ENCODE measurements around the gene TSPAN5. TPM values are rescaled to one million over a fixed set of nuclear protein-coding genes. Genes with fewer than 3 reads are reported as not detected.

The TSPAN5 gene
- polyA plus RNA-seq, 2 donors: 8.8 to 9.8 TPM

GRCh38 chr4:98522062-98522461 is 136.3 kb downstream of the TSPAN5 start:
- Histone ChIP-seq H3K9me3 (ENCODE audit: control insufficient read depth in 2 of 2, insufficient read depth in 1 of 2, low read depth in 1 of 2, low read length in 1 of 2) (no peaks in the 10 kb centered on the region), H3K27ac (ENCODE audit: low read depth in 2 of 2, low read length in 1 of 2) (no peak overlapping the region), H3K4me1 (ENCODE audit: control insufficient read depth in 2 of 2, insufficient read depth in 2 of 2, low read length in 1 of 2) (no peaks in the 10 kb centered on the region), H3K4me3 (ENCODE audit: low read depth in 1 of 2, low read length in 2 of 2) (no peak overlapping the region), H3K36me3 (ENCODE audit: control insufficient read depth in 2 of 2, insufficient read depth in 2 of 2, low read length in 1 of 2) (no peaks in the 10 kb centered on the region), H3K27me3 (ENCODE audit: control insufficient read depth in 1 of 2, insufficient read depth in 2 of 2, low read length in 2 of 2) (no peaks in the 10 kb centered on the region)
- 49 to 63% methylated on average over 5 of the region's 5 CpGs for WGBS, 2 donors

- Histone ChIP-seq H3K4me1 (ENCODE audit: control insufficient read depth in 2 of 2, insufficient read depth in 2 of 2, low read length in 1 of 2) (no peaks in the 10 kb centered on the region), H3K27ac (ENCODE audit: low read depth in 2 of 2, low read length in 1 of 2) (no peak overlapping the region), H3K9me3 (ENCODE audit: control insufficient read depth in 2 of 2, insufficient read depth in 1 of 2, low read depth in 1 of 2, low read length in 1 of 2) (no peaks in the 10 kb centered on the region)
Observed at GRCh38 chr4:98521486-98521885, 136.9 kb downstream of the TSPAN5 start.

GRCh38 chr4:98519268-98519977 is 139.0 kb downstream of the TSPAN5 start:
- Histone ChIP-seq H3K36me3 (ENCODE audit: control insufficient read depth in 2 of 2, insufficient read depth in 2 of 2, low read length in 1 of 2) (no peaks in the 10 kb centered on the region), H3K4me3 (ENCODE audit: low read depth in 1 of 2, low read length in 2 of 2) (no peak overlapping the region), H3K4me1 (ENCODE audit: control insufficient read depth in 2 of 2, insufficient read depth in 2 of 2, low read length in 1 of 2) (no peaks in the 10 kb centered on the region), H3K27ac (ENCODE audit: low read depth in 2 of 2, low read length in 1 of 2) (no peak overlapping the region), H3K9me3 (ENCODE audit: control insufficient read depth in 2 of 2, insufficient read depth in 1 of 2, low read depth in 1 of 2, low read length in 1 of 2) (no peaks in the 10 kb centered on the region), H3K27me3 (ENCODE audit: control insufficient read depth in 1 of 2, insufficient read depth in 2 of 2, low read length in 2 of 2) (no peaks in the 10 kb centered on the region)
- WGBS, 2 donors: 82 to 86% methylated on average over 7 of the region's 7 CpGs

More at GRCh38 chr4:98521486-98521885, 136.9 kb downstream of the TSPAN5 start:
- no peaks in the 10 kb centered on the region for H3K36me3 ChIP-seq (ENCODE audit: control insufficient read depth in 2 of 2, insufficient read depth in 2 of 2, low read length in 1 of 2)
- no peaks in the 10 kb centered on the region for H3K27me3 ChIP-seq (ENCODE audit: control insufficient read depth in 1 of 2, insufficient read depth in 2 of 2, low read length in 2 of 2)
- H3K4me3 ChIP-seq (ENCODE audit: low read depth in 1 of 2, low read length in 2 of 2): no peak overlapping the region

- Histone ChIP-seq H3K36me3 (ENCODE audit: control insufficient read depth in 2 of 2, insufficient read depth in 2 of 2, low read length in 1 of 2) (no peaks in the 10 kb centered on the region), H3K27me3 (ENCODE audit: control insufficient read depth in 1 of 2, insufficient read depth in 2 of 2, low read length in 2 of 2) (no peaks in the 10 kb centered on the region), H3K27ac (ENCODE audit: low read depth in 2 of 2, low read length in 1 of 2) (no peak overlapping the region), H3K4me1 (ENCODE audit: control insufficient read depth in 2 of 2, insufficient read depth in 2 of 2, low read length in 1 of 2) (no peaks in the 10 kb centered on the region), H3K9me3 (ENCODE audit: control insufficient read depth in 2 of 2, insufficient read depth in 1 of 2, low read depth in 1 of 2, low read length in 1 of 2) (no peaks in the 10 kb centered on the region), H3K4me3 (ENCODE audit: low read depth in 1 of 2, low read length in 2 of 2) (no peak overlapping the region)
- 85 to 89% methylated on average over 5 of the region's 5 CpGs for whole genome bisulfite sequencing, 2 donors
Observed at GRCh38 chr4:98518559-98519267, 139.7 kb downstream of the TSPAN5 start.

- Histone ChIP-seq H3K4me1 (ENCODE audit: control insufficient read depth in 2 of 2, insufficient read depth in 2 of 2, low read length in 1 of 2) (no peaks in the 10 kb centered on the region), H3K9me3 (ENCODE audit: control insufficient read depth in 2 of 2, insufficient read depth in 1 of 2, low read depth in 1 of 2, low read length in 1 of 2) (no peaks in the 10 kb centered on the region), H3K4me3 (ENCODE audit: low read depth in 1 of 2, low read length in 2 of 2) (no peak overlapping the region), H3K27me3 (ENCODE audit: control insufficient read depth in 1 of 2, insufficient read depth in 2 of 2, low read length in 2 of 2) (no peaks in the 10 kb centered on the region), H3K27ac (ENCODE audit: low read depth in 2 of 2, low read length in 1 of 2) (no peak overlapping the region), H3K36me3 (ENCODE audit: control insufficient read depth in 2 of 2, insufficient read depth in 2 of 2, low read length in 1 of 2) (no peaks in the 10 kb centered on the region)
- whole genome bisulfite sequencing, 2 donors: 33 to 48% methylated on average over 2 of the region's 2 CpGs
Observed at GRCh38 chr4:98517218-98518021, 141.0 kb downstream of the TSPAN5 start.

GRCh38 chr4:98516441-98517217 is 141.8 kb downstream of the TSPAN5 start:
- no peaks in the 10 kb centered on the region for H3K9me3 ChIP-seq (ENCODE audit: control insufficient read depth in 2 of 2, insufficient read depth in 1 of 2, low read depth in 1 of 2, low read length in 1 of 2)
- 75 to 82% methylated on average over 5 of the region's 5 CpGs for WGBS, 2 donors
- no peaks in the 10 kb centered on the region for H3K36me3 ChIP-seq (ENCODE audit: control insufficient read depth in 2 of 2, insufficient read depth in 2 of 2, low read length in 1 of 2)
- no peaks in the 10 kb centered on the region for H3K4me1 ChIP-seq (ENCODE audit: control insufficient read depth in 2 of 2, insufficient read depth in 2 of 2, low read length in 1 of 2)
- H3K27me3 ChIP-seq (ENCODE audit: control insufficient read depth in 1 of 2, insufficient read depth in 2 of 2, low read length in 2 of 2): no peaks in the 10 kb centered on the region
- no peak overlapping the region for H3K4me3 ChIP-seq (ENCODE audit: low read depth in 1 of 2, low read length in 2 of 2)
- no peak overlapping the region for H3K27ac ChIP-seq (ENCODE audit: low read depth in 2 of 2, low read length in 1 of 2)

GRCh38 chr4:98516042-98516440 is 142.4 kb downstream of the TSPAN5 start:
- no peak overlapping the region for H3K27ac ChIP-seq (ENCODE audit: low read depth in 2 of 2, low read length in 1 of 2)

GRCh38 chr4:98515470-98515809 is 143.0 kb downstream of the TSPAN5 start:
- H3K4me1 ChIP-seq (ENCODE audit: control insufficient read depth in 2 of 2, insufficient read depth in 2 of 2, low read length in 1 of 2): no peaks in the 10 kb centered on the region
- H3K27ac ChIP-seq (ENCODE audit: low read depth in 2 of 2, low read length in 1 of 2): no peak overlapping the region
- WGBS, 2 donors: 45 to 63% methylated on average over 1 of the region's 1 CpG

More at GRCh38 chr4:98516042-98516440, 142.4 kb downstream of the TSPAN5 start:
- H3K27me3 ChIP-seq (ENCODE audit: control insufficient read depth in 1 of 2, insufficient read depth in 2 of 2, low read length in 2 of 2): no peaks in the 10 kb centered on the region
- H3K9me3 ChIP-seq (ENCODE audit: control insufficient read depth in 2 of 2, insufficient read depth in 1 of 2, low read depth in 1 of 2, low read length in 1 of 2): no peaks in the 10 kb centered on the region
- no peak overlapping the region for H3K4me3 ChIP-seq (ENCODE audit: low read depth in 1 of 2, low read length in 2 of 2)
- H3K4me1 ChIP-seq (ENCODE audit: control insufficient read depth in 2 of 2, insufficient read depth in 2 of 2, low read length in 1 of 2): no peaks in the 10 kb centered on the region
- 81 to 86% methylated on average over 3 of the region's 3 CpGs for WGBS, 2 donors
- H3K36me3 ChIP-seq (ENCODE audit: control insufficient read depth in 2 of 2, insufficient read depth in 2 of 2, low read length in 1 of 2): no peaks in the 10 kb centered on the region

GRCh38 chr4:98514741-98515469 is 143.5 kb downstream of the TSPAN5 start:
- no peaks in the 10 kb centered on the region for H3K36me3 ChIP-seq (ENCODE audit: control insufficient read depth in 2 of 2, insufficient read depth in 2 of 2, low read length in 1 of 2)
- H3K27me3 ChIP-seq (ENCODE audit: control insufficient read depth in 1 of 2, insufficient read depth in 2 of 2, low read length in 2 of 2): no peaks in the 10 kb centered on the region
- H3K9me3 ChIP-seq (ENCODE audit: control insufficient read depth in 2 of 2, insufficient read depth in 1 of 2, low read depth in 1 of 2, low read length in 1 of 2): no peaks in the 10 kb centered on the region
- H3K4me1 ChIP-seq (ENCODE audit: control insufficient read depth in 2 of 2, insufficient read depth in 2 of 2, low read length in 1 of 2): no peaks in the 10 kb centered on the region
- 78 to 83% methylated on average over 4 of the region's 4 CpGs for WGBS, 2 donors
- H3K27ac ChIP-seq (ENCODE audit: low read depth in 2 of 2, low read length in 1 of 2): no peak overlapping the region
- H3K4me3 ChIP-seq (ENCODE audit: low read depth in 1 of 2, low read length in 2 of 2): no peak overlapping the region

More at GRCh38 chr4:98515470-98515809, 143.0 kb downstream of the TSPAN5 start:
- no peak overlapping the region for H3K4me3 ChIP-seq (ENCODE audit: low read depth in 1 of 2, low read length in 2 of 2)
- H3K36me3 ChIP-seq (ENCODE audit: control insufficient read depth in 2 of 2, insufficient read depth in 2 of 2, low read length in 1 of 2): no peaks in the 10 kb centered on the region
- no peaks in the 10 kb centered on the region for H3K9me3 ChIP-seq (ENCODE audit: control insufficient read depth in 2 of 2, insufficient read depth in 1 of 2, low read depth in 1 of 2, low read length in 1 of 2)
- H3K27me3 ChIP-seq (ENCODE audit: control insufficient read depth in 1 of 2, insufficient read depth in 2 of 2, low read length in 2 of 2): no peaks in the 10 kb centered on the region
